Measurements from ENCODE around the gene CD24.

The CD24 gene

DNA sequence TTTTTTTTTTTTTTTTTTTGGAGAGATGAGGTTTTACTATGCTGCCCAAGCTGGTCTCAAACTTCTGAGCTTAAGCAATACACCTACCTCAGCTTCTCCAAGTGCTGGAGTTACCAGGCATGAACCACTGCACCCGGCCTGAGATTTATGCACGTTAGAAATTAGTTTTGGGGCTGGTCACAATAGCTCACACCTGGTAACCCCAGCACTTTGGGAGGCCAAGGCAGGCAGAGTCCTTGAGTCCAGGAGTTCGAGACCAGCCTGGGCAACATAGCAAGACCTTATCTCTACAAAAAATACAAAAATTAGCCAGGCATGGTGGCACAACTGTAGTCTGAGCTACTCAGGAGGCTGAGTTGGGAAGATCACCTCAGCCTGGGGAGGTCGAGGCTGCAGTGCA lies 51.9 kb downstream of the CD24 start:
- H3K4me3 ChIP-seq (ENCODE audit: low read length), result no peak overlapping the region
- DNase-seq (ENCODE audit: low read depth), result no peak
- no peak for TF ChIP-seq CTCF (conservative IDR thresholded peaks at IDR 0.05; ENCODE audit: low read depth, low read length)
